Fibroblast of pulmonary artery (primary cell): Measurements from ENCODE around the gene GNB2.
A peak's percentile ranks its signal among the peaks of the same experiment; 100 is the strongest.
"Not testable (repeated sequence)": the region's sequence is repeated elsewhere in the genome, so short reads cannot be mapped to it uniquely, and the experiment has no call there.

ENCODE experiments used
- DNase-seq: peaks from one replicate; pipeline ENCODE4 v3.0.0-alpha.2; 2010; ENCODE audit warnings: low read depth
- H3K4me3 ChIP-seq: replicated peaks from 2 replicates; pipeline ENCODE4 v1.5.1; 2011; ENCODE audit warnings: low read depth, mild to moderate bottlenecking, control low read depth, low read length, moderate library complexity
- TF ChIP-seq, protein P1 (sequence below): IDR thresholded peaks from 2 replicates; pipeline ENCODE4 v1.5.1; 2011; ENCODE audit warnings: mild to moderate bottlenecking, control low read depth, low read length, inconsistent platforms; ENCODE audit errors: missing control alignments

GNB2 gene

DNA sequence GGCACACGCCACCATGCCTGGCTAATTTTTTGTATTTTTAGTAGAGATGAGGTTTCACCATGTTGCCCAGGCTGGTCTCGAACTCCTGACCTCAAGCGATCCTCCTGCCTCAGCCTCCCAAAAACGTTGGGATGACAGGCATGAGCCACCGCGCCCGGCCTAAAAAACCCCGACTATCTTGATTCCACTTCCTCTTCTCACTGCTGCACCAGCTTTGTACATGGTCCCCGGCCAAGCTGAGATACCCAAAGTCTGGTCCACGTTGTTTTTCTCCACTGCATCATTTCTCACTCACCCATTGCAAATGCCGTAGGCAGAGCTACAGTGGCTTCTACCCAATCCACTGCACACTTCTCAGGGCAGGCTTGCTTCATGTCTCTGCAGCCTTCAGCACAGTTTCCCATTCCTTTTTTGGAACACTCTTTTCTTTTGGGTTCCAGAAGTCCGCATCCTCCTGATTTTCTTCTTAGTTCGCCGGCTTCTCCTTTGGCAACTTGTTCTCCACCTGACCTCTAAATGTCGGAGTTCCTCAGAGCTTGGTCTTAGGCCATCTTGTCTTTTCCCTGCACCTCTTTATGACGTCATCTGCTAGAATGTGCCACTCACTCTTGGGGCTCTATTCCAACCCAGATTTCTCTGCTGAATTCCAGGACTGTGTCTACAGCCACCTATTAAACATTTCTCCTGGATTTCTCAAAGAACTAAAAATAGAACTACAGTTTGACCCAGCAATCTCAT lies 6.0 kb upstream of the GNB2 start:
- H3K4me3 ChIP-seq = no peak overlapping the region
- no peak for DNase-seq
- TF ChIP-seq, protein P1, sequence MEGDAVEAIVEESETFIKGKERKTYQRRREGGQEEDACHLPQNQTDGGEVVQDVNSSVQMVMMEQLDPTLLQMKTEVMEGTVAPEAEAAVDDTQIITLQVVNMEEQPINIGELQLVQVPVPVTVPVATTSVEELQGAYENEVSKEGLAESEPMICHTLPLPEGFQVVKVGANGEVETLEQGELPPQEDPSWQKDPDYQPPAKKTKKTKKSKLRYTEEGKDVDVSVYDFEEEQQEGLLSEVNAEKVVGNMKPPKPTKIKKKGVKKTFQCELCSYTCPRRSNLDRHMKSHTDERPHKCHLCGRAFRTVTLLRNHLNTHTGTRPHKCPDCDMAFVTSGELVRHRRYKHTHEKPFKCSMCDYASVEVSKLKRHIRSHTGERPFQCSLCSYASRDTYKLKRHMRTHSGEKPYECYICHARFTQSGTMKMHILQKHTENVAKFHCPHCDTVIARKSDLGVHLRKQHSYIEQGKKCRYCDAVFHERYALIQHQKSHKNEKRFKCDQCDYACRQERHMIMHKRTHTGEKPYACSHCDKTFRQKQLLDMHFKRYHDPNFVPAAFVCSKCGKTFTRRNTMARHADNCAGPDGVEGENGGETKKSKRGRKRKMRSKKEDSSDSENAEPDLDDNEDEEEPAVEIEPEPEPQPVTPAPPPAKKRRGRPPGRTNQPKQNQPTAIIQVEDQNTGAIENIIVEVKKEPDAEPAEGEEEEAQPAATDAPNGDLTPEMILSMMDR = no peak

DNA sequence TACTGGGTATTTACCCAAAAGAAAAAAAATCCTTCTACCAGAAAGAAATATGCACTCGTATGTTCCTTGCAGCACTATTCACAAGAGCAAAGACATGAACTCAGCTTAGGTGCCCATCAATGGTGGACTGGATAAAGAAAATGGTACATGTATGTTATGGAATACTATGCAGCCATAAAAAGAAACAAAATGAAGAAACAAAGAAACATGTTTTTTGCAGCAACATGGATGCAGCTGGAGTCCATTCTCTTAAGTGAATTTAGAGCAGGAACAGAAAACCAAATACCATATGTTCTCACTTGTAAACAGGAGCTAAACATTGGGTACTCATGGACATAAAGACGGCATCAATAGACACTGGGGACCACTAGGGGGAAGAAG lies 5.5 kb upstream of the GNB2 start:
- DNase-seq = no peak
- TF ChIP-seq, protein P1 = no peak
- H3K4me3 ChIP-seq = no peak overlapping the region

DNA sequence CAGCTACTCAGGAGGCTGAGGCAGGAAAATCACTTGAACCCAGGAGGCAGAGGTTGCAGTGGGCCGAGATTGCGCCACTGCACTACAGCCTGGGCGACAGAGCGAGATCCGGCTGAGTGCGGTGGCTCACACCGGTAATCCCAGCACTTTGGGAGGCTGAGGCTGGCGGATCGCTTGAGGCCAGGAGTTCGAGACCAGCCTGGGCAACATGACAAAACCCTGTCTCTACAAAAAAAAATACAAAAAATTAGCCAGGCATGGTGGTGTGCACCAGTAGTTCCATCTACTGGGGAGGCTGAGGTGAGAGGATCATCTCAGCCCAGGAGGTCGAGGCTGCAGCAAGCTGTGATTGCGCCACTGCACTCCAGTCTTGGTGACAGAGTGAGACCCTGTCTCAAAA lies 4.4 kb upstream of the GNB2 start:
- not testable (repeated sequence) for DNase-seq, H3K4me3 ChIP-seq

DNA sequence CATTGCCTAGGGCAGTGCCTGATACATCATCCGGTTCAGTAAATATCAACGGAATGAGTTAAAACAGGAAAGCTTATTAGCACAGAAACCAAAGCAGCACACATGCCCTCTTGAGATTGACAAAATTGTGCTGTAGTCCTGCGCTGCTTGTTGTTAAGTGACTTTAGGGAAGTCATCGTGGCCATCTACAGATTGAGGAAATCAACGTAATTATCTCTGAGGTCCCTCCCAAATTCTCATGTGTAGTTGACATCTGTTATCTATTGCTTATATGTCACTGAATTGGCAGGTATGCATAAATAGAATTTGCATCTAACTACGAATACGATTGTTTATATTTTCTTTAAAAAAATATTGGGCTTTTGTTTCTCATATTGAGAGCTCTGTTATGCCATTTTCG lies 3.5 kb upstream of the GNB2 start:
- TF ChIP-seq, protein P1 = no peak
- H3K4me3 ChIP-seq = no peak overlapping the region
- DNase-seq = no peak

DNA sequence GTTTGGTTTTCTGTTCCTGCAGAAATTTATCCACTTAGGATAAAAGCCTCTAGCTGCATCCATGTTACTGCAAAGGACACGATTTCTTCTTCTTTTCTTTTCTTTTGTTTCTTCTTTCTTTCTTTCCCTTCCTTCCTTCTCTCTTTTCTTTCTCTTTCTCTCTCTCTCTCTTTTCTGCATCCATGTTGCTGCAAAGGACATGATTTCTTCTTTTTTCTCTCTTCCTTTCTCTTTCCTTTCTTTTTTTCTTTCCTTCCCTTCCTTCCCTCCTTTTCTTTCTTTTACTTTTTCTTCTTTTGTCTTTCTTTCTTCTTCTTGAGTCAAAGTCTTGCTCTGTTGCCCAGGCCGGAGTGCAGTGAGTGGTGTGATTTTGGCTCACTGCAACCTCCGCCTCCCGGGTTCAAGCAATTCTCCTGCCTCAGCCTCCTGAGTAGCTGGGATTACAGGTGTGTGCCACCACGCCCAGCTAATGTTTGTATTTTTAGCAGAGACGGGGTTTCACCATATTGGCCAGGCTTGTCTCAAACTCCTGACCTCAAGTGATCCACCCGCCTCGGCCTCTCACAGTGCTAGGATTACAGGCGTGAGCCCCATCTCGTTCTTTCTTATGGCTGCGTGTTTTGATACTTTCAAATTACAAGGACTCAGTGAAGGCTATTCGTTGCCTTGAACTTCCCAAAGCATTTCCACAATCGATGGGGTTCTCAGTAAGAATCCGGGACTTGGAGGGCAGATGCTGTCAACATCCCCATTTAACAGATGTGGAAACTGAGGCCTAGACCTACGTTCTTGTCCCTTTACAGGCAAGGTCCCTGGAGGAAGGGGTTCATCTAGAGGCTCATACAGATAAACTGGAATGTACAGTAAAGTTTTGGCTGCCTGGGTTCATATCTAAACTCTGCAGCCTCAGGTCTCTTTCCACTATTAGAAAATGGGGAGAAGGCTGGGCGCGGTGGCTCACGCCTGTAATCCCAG lies 1.9 kb upstream of the GNB2 start:
- H3K4me3 ChIP-seq = no peak overlapping the region
- TF ChIP-seq, protein P1 = no peak
- no peak for DNase-seq

DNA sequence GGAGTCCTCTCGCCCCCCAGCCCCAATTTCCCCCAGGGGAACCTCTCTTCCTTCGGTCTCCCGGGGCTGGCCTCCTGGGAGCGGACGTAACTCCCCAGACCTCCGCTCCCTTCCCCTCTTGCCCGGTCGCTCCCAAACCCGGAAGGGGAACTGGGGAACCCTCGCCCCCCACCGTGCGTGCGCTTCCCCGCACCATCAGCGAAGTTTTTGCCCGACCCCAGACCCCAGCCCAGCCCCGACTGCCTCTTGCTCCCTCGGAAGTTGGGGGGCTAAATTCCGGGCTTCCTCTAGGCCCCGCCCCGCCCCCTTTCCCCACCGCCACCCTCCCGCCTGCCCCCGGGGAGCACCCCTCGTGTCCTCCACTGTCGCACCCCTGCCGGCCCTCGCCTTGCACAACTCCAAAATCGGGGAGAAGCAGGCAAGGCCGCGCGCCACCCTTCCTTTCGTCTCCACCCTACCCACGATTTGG lies 436 bp downstream of the GNB2 start:
- TF ChIP-seq, protein P1 = no peak
- DNase-seq = no peak
- peak overlapping the region; percentile 95 for H3K4me3 ChIP-seq

DNA sequence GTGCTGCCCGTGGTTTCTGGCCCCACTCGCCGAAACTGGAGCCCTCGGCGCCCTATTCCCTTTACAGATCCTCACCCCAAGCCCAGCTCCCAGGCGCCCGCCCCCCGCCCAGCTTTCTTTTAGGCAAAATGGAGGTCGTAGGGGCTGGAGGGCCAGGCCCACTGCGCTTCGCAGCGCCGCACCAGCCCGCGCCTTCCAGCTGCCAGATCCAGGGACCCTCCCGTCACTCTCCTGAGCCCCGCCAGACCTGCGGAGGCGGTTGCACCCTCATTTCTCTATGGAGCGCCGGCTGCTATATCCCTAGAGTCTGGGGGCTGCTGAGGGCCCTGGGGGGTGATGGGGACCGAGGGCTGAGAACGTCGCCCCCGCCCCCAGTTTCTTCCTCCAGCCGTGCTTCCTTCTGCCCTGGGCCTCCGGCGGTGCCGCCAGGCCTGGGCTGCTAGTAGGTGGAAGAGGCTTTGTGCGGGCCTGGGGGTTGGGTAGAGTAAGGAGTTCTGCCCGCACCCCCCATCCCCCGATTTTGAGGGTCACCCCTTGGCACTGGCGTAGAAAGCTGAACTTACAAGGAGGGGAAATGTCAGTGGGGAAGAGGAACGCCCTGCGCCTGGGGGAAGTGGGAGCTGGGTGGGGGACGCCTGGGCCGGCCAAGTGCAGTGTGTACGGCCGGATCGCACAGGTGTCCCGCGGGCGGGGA lies 1.0 kb downstream of the GNB2 start:
- TF ChIP-seq, protein P1 = no peak
- no peak for DNase-seq
- H3K4me3 ChIP-seq = peak overlapping the region; percentile 95
